C4-2B (cell line): Measurements from ENCODE around the gene CCDC3.

Source experiments
- H3K27ac ChIP-seq: fragments of 450-650 bp; 2 replicates; pipeline ENCODE4 v1.5.1; 2017
- ZFX ChIP-seq: fragments of 450-650 bp; IDR thresholded peaks from 2 replicates; pipeline ENCODE4 v1.6.1; 2017
- TF ChIP-seq, protein P1 (sequence below): fragments of 450-650 bp; conservative IDR thresholded peaks from 2 replicates; pipeline ENCODE4 v1.5.1; 2017; ENCODE audit warnings: mild to moderate bottlenecking

CCDC3 gene

GRCh38 chr10:12877150-12877549 lies 124.4 kb downstream of the CCDC3 start:
- no peak overlapping the region for H3K27ac ChIP-seq
- no peak for TF ChIP-seq ZFX
- TF ChIP-seq, protein P1, sequence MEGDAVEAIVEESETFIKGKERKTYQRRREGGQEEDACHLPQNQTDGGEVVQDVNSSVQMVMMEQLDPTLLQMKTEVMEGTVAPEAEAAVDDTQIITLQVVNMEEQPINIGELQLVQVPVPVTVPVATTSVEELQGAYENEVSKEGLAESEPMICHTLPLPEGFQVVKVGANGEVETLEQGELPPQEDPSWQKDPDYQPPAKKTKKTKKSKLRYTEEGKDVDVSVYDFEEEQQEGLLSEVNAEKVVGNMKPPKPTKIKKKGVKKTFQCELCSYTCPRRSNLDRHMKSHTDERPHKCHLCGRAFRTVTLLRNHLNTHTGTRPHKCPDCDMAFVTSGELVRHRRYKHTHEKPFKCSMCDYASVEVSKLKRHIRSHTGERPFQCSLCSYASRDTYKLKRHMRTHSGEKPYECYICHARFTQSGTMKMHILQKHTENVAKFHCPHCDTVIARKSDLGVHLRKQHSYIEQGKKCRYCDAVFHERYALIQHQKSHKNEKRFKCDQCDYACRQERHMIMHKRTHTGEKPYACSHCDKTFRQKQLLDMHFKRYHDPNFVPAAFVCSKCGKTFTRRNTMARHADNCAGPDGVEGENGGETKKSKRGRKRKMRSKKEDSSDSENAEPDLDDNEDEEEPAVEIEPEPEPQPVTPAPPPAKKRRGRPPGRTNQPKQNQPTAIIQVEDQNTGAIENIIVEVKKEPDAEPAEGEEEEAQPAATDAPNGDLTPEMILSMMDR: no peak

DNA sequence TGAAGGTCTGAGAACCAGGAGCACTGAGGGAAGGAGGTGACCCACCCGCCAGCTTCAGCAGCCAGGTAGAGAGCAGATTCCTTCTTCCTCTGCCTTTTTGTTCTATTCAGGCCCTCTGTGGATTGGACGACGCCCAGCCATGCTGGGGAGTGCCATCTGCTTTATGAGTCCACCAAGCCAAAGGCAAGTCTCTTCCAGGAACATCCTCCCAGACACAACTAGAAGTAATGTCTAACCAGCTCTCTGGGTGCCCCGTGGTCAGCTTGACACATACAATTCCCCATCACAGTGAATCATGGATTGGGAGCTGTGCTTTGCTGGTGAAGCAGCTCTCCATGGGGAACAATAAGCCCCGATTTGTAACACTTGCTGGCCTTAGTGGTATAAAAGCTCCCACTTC lies 125.2 kb downstream of the CCDC3 start:
- TF ChIP-seq, protein P1: no peak
- TF ChIP-seq ZFX: no peak
- H3K27ac ChIP-seq: no peak overlapping the region

GRCh38 chr10:12875100-12875499 lies 126.4 kb downstream of the CCDC3 start:
- H3K27ac ChIP-seq: no peak overlapping the region
- TF ChIP-seq, protein P1: no peak
- no peak for TF ChIP-seq ZFX

- TF ChIP-seq, protein P1: no peak
- TF ChIP-seq ZFX: no peak
These were observed 127.0 kb downstream of the CCDC3 start for GRCh38 chr10:12874501-12874900.

GRCh38 chr10:12873172-12873571 lies 128.3 kb downstream of the CCDC3 start:
- no peak for TF ChIP-seq ZFX
- TF ChIP-seq, protein P1: no peak

More at GRCh38 chr10:12874501-12874900, 127.0 kb downstream of the CCDC3 start:
- H3K27ac ChIP-seq: no peak overlapping the region

GRCh38 chr10:12872577-12872976 lies 128.9 kb downstream of the CCDC3 start:
- TF ChIP-seq, protein P1: no peak
- no peak for TF ChIP-seq ZFX
- H3K27ac ChIP-seq: peak overlapping the region; percentile 44

More at GRCh38 chr10:12873172-12873571, 128.3 kb downstream of the CCDC3 start:
- H3K27ac ChIP-seq: peak overlapping the region; percentile 44

GRCh38 chr10:12869427-12869826 lies 132.1 kb downstream of the CCDC3 start:
- no peak overlapping the region for H3K27ac ChIP-seq
- TF ChIP-seq, protein P1: no peak
- no peak for TF ChIP-seq ZFX
